GM20000 (cell line): ENCODE results near the gene DZIP1L.
A peak's percentile ranks its signal among the peaks of the same experiment; 100 is the strongest.

Experiments
- DNase-seq: peaks from one replicate; pipeline ENCODE4 v3.0.0; 2012; ENCODE audit warnings: low spot score
- TF ChIP-seq, protein P1 (sequence below): IDR thresholded peaks from 2 replicates; pipeline ENCODE4 v1.5.1; 2012; ENCODE audit warnings: mild to moderate bottlenecking, control low read depth; ENCODE audit errors: extremely low read depth, missing control alignments

Gene DZIP1L

GRCh38 chr3:138125548-138126221 is 10.3 kb upstream of the DZIP1L start:
- DNase-seq, result no peak

DNA sequence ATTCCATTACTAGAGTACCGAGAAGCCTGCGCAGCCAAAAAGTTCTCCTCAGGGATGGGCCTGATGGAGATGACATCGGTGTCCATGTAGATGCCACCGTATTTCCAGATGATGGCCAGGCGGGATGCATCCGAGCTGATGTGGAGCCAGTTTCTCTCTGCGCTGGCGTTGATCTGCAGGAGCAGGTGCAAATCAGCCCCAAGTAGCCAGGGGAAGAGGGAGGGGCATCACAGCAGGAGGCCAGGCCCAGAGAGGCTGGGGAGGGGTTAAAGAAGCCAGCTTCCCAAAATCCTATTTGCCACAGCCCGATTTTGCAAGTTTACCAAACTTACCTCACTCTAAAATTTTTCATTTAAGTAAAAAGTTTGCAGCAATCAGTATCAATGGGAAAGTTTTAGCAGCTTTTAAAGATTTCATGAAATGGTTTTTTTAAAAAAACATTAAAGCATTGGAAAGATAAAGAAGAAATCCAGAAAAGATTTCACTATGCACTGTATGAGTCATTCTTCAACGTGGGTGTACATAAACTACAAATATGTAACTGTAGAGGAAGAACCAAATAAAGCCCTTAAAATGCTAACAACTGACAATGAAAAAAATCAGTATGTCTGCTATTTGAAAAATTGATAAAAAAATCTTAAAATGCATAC is 9.4 kb upstream of the DZIP1L start:
- DNase-seq, result no peak
- TF ChIP-seq, protein P1, sequence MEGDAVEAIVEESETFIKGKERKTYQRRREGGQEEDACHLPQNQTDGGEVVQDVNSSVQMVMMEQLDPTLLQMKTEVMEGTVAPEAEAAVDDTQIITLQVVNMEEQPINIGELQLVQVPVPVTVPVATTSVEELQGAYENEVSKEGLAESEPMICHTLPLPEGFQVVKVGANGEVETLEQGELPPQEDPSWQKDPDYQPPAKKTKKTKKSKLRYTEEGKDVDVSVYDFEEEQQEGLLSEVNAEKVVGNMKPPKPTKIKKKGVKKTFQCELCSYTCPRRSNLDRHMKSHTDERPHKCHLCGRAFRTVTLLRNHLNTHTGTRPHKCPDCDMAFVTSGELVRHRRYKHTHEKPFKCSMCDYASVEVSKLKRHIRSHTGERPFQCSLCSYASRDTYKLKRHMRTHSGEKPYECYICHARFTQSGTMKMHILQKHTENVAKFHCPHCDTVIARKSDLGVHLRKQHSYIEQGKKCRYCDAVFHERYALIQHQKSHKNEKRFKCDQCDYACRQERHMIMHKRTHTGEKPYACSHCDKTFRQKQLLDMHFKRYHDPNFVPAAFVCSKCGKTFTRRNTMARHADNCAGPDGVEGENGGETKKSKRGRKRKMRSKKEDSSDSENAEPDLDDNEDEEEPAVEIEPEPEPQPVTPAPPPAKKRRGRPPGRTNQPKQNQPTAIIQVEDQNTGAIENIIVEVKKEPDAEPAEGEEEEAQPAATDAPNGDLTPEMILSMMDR, result no peak

More at GRCh38 chr3:138125548-138126221, 10.3 kb upstream of the DZIP1L start:
- TF ChIP-seq, protein P1, result no peak

- TF ChIP-seq, protein P1, result no peak
- DNase-seq, result no peak
These were observed 8.8 kb upstream of the DZIP1L start for GRCh38 chr3:138124188-138124587.

DNA sequence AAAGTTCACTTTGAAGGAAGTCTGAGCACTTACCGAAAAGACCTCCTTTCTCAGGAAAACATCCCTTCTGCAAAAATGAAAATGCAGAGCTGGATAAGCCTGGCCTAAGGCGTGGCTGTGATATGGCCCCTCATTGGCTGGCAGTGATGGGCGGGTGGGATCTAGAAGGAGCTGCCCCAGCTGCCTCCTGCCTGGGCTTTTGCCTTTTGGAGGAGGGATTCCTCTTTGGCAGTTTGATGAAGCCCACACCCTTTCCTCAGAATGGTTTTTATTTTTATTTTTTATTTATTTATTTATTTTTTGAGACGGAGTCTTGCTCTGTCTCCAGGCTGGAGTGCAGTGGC is 4.0 kb upstream of the DZIP1L start:
- no peak for DNase-seq
- TF ChIP-seq, protein P1, result no peak

DNA sequence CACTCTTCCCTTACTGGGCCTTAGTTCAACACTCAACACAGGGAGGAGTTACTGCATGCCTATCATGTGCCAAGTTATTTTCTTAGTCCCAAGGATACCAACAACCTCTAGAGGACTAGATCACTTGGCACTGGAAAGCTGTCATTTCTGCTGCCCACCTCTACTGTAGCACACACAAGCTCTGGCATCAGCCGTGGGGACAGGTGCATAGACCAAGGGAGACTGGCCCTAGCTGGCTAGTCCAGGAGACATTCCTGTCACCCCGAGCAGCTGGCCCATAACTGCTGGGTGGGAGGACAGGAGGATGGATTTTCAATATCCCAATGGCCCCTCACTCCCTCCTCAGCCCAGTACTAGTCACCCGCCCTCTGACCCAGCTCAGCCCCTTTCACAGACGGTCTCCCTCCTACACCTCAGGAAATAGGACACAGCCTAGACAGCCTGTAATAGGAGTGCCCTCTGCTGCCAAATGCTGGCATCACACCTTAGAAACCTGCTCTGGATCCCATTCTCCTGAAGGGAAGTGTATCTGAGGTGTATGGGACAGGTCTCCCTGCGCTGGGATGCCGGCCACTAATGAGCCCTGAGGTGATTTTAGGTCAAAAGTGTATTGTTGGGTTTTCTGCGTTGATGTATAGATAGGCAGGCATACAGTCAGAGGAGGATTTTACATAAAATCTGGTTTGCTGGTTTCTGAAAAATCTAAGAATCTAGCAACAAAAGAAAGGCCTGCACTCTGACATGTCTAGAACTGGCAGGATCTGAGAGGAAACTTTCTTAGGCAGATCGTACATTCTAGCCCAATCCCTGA is 3.4 kb upstream of the DZIP1L start:
- peak; percentile 79 for DNase-seq
- TF ChIP-seq, protein P1, result peak; percentile 77

DNA sequence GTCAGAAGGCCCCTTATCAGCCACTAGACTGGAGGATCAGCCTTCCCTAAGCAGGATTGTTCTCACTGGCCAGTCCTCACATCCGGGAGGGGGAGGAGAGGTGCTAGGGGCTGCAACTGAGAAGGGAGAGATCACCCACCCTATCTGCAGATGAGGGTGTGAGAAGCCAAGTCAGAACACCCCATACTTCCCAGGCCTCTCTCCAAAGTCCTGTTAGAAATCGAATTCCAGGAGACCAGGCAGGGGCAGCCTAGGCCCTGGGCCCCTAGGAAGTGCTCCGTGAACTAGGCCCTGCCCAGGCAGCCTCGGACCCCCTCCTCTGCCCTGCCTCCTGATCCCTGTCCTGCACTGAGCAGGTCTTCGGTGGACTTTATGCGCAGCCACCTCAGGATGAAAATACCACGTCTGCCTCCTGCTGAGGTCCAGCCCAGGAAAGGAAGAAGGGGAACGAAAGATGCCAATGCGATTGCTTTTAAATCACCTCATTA is 933 bp downstream of the DZIP1L start:
- TF ChIP-seq, protein P1, result no peak
- DNase-seq, result no peak

DNA sequence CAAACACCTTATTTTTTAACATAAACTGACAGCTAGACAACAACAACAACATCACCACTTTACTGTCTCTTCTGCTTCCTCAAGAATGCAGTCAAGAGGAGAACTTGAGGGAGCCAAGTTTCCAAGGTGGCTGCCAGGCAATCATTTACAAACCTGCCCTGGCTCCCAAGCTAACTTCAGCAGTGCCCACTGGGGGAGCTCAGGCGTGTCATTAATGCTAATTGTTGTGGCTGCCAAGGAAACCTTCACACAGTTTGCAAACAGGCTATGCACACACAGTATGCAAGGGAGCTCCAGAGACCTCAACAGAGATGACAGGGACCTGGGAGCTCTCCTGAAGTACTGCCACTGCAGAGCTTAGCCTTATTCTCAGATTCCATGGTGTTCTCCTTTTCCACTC is 2.1 kb downstream of the DZIP1L start:
- DNase-seq, result no peak
- TF ChIP-seq, protein P1, result no peak
